ENCODE results near the gene MYL6B. TPM values are rescaled to one million over a fixed set of nuclear protein-coding genes. Genes with fewer than 3 reads are reported as not detected.

Gene MYL6B
- total and polyA plus RNA-seq, 8 donors: 4.9 to 98.1 (median 24.3) TPM; not detected in 1

- intact Hi-C loops (cut with DNase I; ENCODE audit: low total_unique reads): no loop called here
- peak in 5 of 7 experiments; percentile 19 to 64 (median 49) for TF ChIP-seq CTCF (IDR thresholded peaks at IDR 0.05)
- TF ChIP-seq POLR2A (IDR thresholded peaks at IDR 0.05): no peak
- TF ChIP-seq POLR2AphosphoS5 (IDR thresholded peaks at IDR 0.05): peak in 1 of 3 donors; percentile 7
- 3 to 7% (median 6%) methylated on average over 12 of the region's 12 CpGs for WGBS, 5 donors
Observed at GRCh38 chr12:56151672-56152131, 685 bp upstream of the MYL6B start.

GRCh38 chr12:56152756-56153677 lies 630 bp downstream of the MYL6B start:
- TF ChIP-seq POLR2A (IDR thresholded peaks at IDR 0.05) (no peak), POLR2AphosphoS5 (IDR thresholded peaks at IDR 0.05) (no peak), CTCF (IDR thresholded peaks at IDR 0.05) (no peak), EP300 (IDR thresholded peaks at IDR 0.05) (no peak)
- Histone ChIP-seq H3K9me3 (no peaks in the 10 kb centered on the region), H3K36me3 (no peaks in the 10 kb centered on the region), H3K4me3 (peak overlapping the region; percentile 42 to 63 (median 56)), H3K27me3 (no peaks in the 10 kb centered on the region), H3K4me1 (peaks cover 15 to 44% (median 37%) of the 10 kb centered on the region in 4 donors), H3K27ac (peak overlapping the region; percentile 90 to 95 (median 94))
- intact Hi-C loops (cut with DNase I; ENCODE audit: low total_unique reads): no loop called here
- WGBS, 5 donors: 4 to 13% (median 9%) methylated on average over 8 of the region's 8 CpGs
- peak in 1 of 2 donors; percentile 12 for DNase-seq

More at GRCh38 chr12:56151672-56152131, 685 bp upstream of the MYL6B start:
- peak; percentile 68 to 88 for DNase-seq
- peak overlapping the region; percentile 42 to 63 (median 56) for H3K4me3 ChIP-seq
- H3K27ac ChIP-seq: peak overlapping the region; percentile 90 to 95 (median 94)
- H3K4me1 ChIP-seq: peaks cover 15 to 46% (median 34%) of the 10 kb centered on the region in 4 donors
- H3K9me3 ChIP-seq: no peaks in the 10 kb centered on the region
- no peaks in the 10 kb centered on the region for H3K36me3 ChIP-seq
- H3K27me3 ChIP-seq: no peaks in the 10 kb centered on the region

GRCh38 chr12:56153678-56154065 lies 1.3 kb downstream of the MYL6B start:
- TF ChIP-seq CTCF (IDR thresholded peaks at IDR 0.05) (no peak), EP300 (IDR thresholded peaks at IDR 0.05) (no peak), POLR2A (IDR thresholded peaks at IDR 0.05) (no peak), POLR2AphosphoS5 (IDR thresholded peaks at IDR 0.05) (no peak)
- no peaks in the 10 kb centered on the region for H3K27me3 ChIP-seq
- intact Hi-C loops (cut with DNase I; ENCODE audit: low total_unique reads): no loop called here
- H3K4me1 ChIP-seq: peaks cover 15 to 44% (median 37%) of the 10 kb centered on the region in 4 donors
- WGBS, 5 donors: 70 to 86% (median 74%) methylated on average over 5 of the region's 5 CpGs
- no peak overlapping the region for H3K4me3 ChIP-seq
- H3K9me3 ChIP-seq: no peaks in the 10 kb centered on the region
- H3K27ac ChIP-seq: peak overlapping the region in 1 of 5 donors; percentile 94
- no peaks in the 10 kb centered on the region for H3K36me3 ChIP-seq
- DNase-seq: no peak

- Histone ChIP-seq H3K27me3 (no peaks in the 10 kb centered on the region), H3K4me3 (no peak overlapping the region), H3K4me1 (peaks cover 15 to 44% (median 39%) of the 10 kb centered on the region in 4 donors), H3K27ac (no peak overlapping the region), H3K36me3 (peaks cover 0 to 1% (median 0%) of the 10 kb centered on the region in 4 donors), H3K9me3 (no peaks in the 10 kb centered on the region)
- intact Hi-C loops (cut with DNase I; ENCODE audit: low total_unique reads): no loop called here
- DNase-seq: no peak
- TF ChIP-seq EP300 (IDR thresholded peaks at IDR 0.05) (no peak), CTCF (IDR thresholded peaks at IDR 0.05) (no peak), POLR2A (IDR thresholded peaks at IDR 0.05) (no peak), POLR2AphosphoS5 (IDR thresholded peaks at IDR 0.05) (no peak)
- WGBS, 5 donors: 93 to 100% (median 100%) methylated on average over 1 of the region's 1 CpG
Observed at GRCh38 chr12:56154246-56154771, 1.9 kb downstream of the MYL6B start.
